Hepatocyte (in vitro differentiated cells): ENCODE measurements around the gene DDX5. TPM values are rescaled to one million over a fixed set of nuclear protein-coding genes. Genes with fewer than 3 reads are reported as not detected.

Experiments used
- DNase-seq: peaks from one replicate; pipeline ENCODE4 v3.0.0-alpha.2; 2016; ENCODE audit warnings: low spot score
- H2AFZ ChIP-seq: fragments of 200-600 bp; sonication (generic); 2 replicates; pipeline ENCODE4 v1.6.0; 2016; ENCODE audit warnings: antibody characterized with exemption, mild to moderate bottlenecking
- H3K27ac ChIP-seq: fragments of 200-600 bp; sonication (generic); 2 replicates; pipeline ENCODE4 v1.5.1; 2016; ENCODE audit warnings: mild to moderate bottlenecking
- H3K27me3 ChIP-seq: fragments of 200-600 bp; sonication (generic); 2 replicates; pipeline ENCODE4 v1.6.1; 2016
- H3K36me3 ChIP-seq: fragments of 200-600 bp; sonication (generic); replicated peaks from 2 replicates; pipeline ENCODE4 v1.5.1; 2016; ENCODE audit warnings: low read depth; ENCODE audit not compliant: insufficient read depth
- H3K4me1 ChIP-seq: fragments of 200-600 bp; sonication (generic); 2 replicates; pipeline ENCODE4 v1.5.1; 2016; ENCODE audit warnings: mild to moderate bottlenecking, moderate library complexity; ENCODE audit not compliant: insufficient read depth
- H3K4me2 ChIP-seq: fragments of 200-600 bp; sonication (generic); 2 replicates; pipeline ENCODE4 v1.6.0; 2016
- H3K4me3 ChIP-seq: fragments of 200-600 bp; sonication (generic); 2 replicates; pipeline ENCODE4 v1.5.1; 2016; ENCODE audit warnings: mild to moderate bottlenecking
- H3K79me2 ChIP-seq: fragments of 200-600 bp; sonication (generic); 2 replicates; pipeline ENCODE4 v1.6.0; 2017; ENCODE audit warnings: mild to moderate bottlenecking
- H3K9me2 ChIP-seq: fragments of 200-600 bp; sonication (generic); replicated peaks from 2 replicates; pipeline ENCODE4 v1.6.0; 2017; ENCODE audit warnings: mild to moderate bottlenecking; ENCODE audit not compliant: insufficient read depth
- H3K9me3 ChIP-seq: fragments of 200-600 bp; sonication (generic); 2 replicates; pipeline ENCODE4 v1.5.1; 2016; ENCODE audit warnings: low read depth, mild to moderate bottlenecking
- H4K20me1 ChIP-seq: fragments of 200-600 bp; sonication (generic); 2 replicates; pipeline ENCODE4 v1.6.0; 2016; ENCODE audit warnings: mild to moderate bottlenecking; ENCODE audit not compliant: insufficient read depth, poor library complexity, severe bottlenecking
- EZH2 ChIP-seq: fragments of 200-600 bp; sonication (generic); IDR thresholded peaks from 2 replicates; pipeline ENCODE4 v1.6.1; 2016; ENCODE audit warnings: antibody characterized with exemption, mild to moderate bottlenecking, borderline replicate concordance
- EZH2phosphoT487 ChIP-seq: fragments of 200-600 bp; sonication (generic); IDR thresholded peaks from one replicate; pipeline ENCODE4 v1.6.1; 2018; ENCODE audit warnings: antibody characterized with exemption, mild to moderate bottlenecking, low read depth, moderate library complexity; ENCODE audit not compliant: unreplicated experiment, severe bottlenecking
- WGBS: methylation state at CpG from one replicate; pipeline ENCODE4 v1.1.6; 2016; ENCODE audit warnings: low lambda C conversion rate; ENCODE audit errors: missing lambda C conversion rate; 5-methylcytosine and 5-hydroxymethylcytosine counted together
- polyA plus RNA-seq: library from polyadenylated mRNA; unstranded; fragments of >200 nt; fragmentation: Nextera tagmentation; extraction: Ambion mirVana; gene quantifications from 2 replicates; pipeline ENCODE4 v1.2.1, GENCODE V29; 2016
- total RNA-seq: library from RNA; depleted of rRNA; stranded (reverse); fragments of >200 nt; gene quantifications from 2 replicates; pipeline ENCODE4 v1.2.3, GENCODE V29; 2014
- TF ChIP-seq, protein P1 (sequence below): fragments of 200-600 bp; sonication (generic); IDR thresholded peaks from 2 replicates; pipeline ENCODE4 v1.5.1; 2016; ENCODE audit warnings: antibody characterized with exemption, mild to moderate bottlenecking; ENCODE audit not compliant: poor library complexity

Gene DDX5
- total and polyA plus RNA-seq, 2 experiments from 2014 or later = 513 to 786 TPM

DNA sequence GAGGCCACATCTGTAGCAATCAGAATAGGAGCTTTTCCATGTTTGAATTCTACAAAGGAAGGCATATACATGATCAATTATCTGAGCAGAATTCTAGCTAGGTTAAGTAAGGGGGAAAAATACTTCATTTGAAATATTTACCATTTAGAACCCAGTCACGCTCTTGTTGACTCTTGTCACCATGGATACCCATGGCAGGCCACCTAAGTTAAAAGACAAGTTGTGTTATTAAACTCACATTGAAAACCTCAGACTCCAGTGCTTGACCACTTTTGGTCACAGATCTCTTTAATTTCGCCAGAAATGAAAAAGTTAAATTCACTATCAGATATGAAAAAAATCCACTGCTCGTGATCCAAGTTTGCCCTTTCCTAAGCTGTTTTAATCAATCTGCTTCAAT lies 4.1 kb downstream of the DDX5 start:
- Histone ChIP-seq H3K9me2 (no peaks in the 10 kb centered on the region), H4K20me1 (peaks cover 72% of the 10 kb centered on the region), H3K9me3 (no peaks in the 10 kb centered on the region), H3K79me2 (peaks cover 69% of the 10 kb centered on the region), H3K4me2 (no peak overlapping the region), H3K4me3 (no peak overlapping the region), H3K27ac (peak overlapping the region; percentile 9), H3K27me3 (no peaks in the 10 kb centered on the region), H3K4me1 (peaks cover 29% of the 10 kb centered on the region), H2AFZ (no peak overlapping the region), H3K36me3 (peaks cover 13% of the 10 kb centered on the region)
- WGBS = 90% methylated on average over 3 of the region's 3 CpGs
- no peak for DNase-seq
- no peak for TF ChIP-seq EZH2
- TF ChIP-seq EZH2phosphoT487 = no peak
- TF ChIP-seq, protein P1, sequence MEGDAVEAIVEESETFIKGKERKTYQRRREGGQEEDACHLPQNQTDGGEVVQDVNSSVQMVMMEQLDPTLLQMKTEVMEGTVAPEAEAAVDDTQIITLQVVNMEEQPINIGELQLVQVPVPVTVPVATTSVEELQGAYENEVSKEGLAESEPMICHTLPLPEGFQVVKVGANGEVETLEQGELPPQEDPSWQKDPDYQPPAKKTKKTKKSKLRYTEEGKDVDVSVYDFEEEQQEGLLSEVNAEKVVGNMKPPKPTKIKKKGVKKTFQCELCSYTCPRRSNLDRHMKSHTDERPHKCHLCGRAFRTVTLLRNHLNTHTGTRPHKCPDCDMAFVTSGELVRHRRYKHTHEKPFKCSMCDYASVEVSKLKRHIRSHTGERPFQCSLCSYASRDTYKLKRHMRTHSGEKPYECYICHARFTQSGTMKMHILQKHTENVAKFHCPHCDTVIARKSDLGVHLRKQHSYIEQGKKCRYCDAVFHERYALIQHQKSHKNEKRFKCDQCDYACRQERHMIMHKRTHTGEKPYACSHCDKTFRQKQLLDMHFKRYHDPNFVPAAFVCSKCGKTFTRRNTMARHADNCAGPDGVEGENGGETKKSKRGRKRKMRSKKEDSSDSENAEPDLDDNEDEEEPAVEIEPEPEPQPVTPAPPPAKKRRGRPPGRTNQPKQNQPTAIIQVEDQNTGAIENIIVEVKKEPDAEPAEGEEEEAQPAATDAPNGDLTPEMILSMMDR = no peak

- Histone ChIP-seq H2AFZ (no peak overlapping the region), H3K36me3 (peaks cover 13% of the 10 kb centered on the region), H3K27me3 (no peaks in the 10 kb centered on the region), H3K27ac (no peak overlapping the region), H3K4me1 (peaks cover 29% of the 10 kb centered on the region), H3K79me2 (peaks cover 70% of the 10 kb centered on the region), H3K4me2 (no peak overlapping the region), H3K9me3 (no peaks in the 10 kb centered on the region), H4K20me1 (peaks cover 72% of the 10 kb centered on the region), H3K4me3 (no peak overlapping the region), H3K9me2 (no peaks in the 10 kb centered on the region)
- no peak for DNase-seq
- WGBS = 94% methylated on average over 11 of the region's 11 CpGs
- TF ChIP-seq EZH2 (no peak), EZH2phosphoT487 (no peak)
- TF ChIP-seq, protein P1 = no peak
Measured at GRCh38 chr17:64500862-64501765, 5.0 kb downstream of the DDX5 start.

GRCh38 chr17:64500487-64500859 lies 5.6 kb downstream of the DDX5 start:
- no peaks in the 10 kb centered on the region for H3K9me3 ChIP-seq
- H4K20me1 ChIP-seq = peaks cover 72% of the 10 kb centered on the region
- peaks cover 34% of the 10 kb centered on the region for H3K4me1 ChIP-seq
- DNase-seq = no peak
- 89% methylated on average over 8 of the region's 8 CpGs for WGBS
- H3K4me3 ChIP-seq = no peak overlapping the region
- TF ChIP-seq, protein P1 = no peak
- TF ChIP-seq EZH2 (no peak), EZH2phosphoT487 (no peak)
- H3K27me3 ChIP-seq = no peaks in the 10 kb centered on the region
- peaks cover 71% of the 10 kb centered on the region for H3K79me2 ChIP-seq
- peaks cover 13% of the 10 kb centered on the region for H3K36me3 ChIP-seq
- no peak overlapping the region for H3K27ac ChIP-seq
- H2AFZ ChIP-seq = no peak overlapping the region
- no peak overlapping the region for H3K4me2 ChIP-seq
- H3K9me2 ChIP-seq = no peaks in the 10 kb centered on the region
